PC-9 (cell line): Measurements from ENCODE around the gene DPYD. TPM values are rescaled to one million over a fixed set of nuclear protein-coding genes. Genes with fewer than 3 reads are reported as not detected.

Source experiments
- BruUV-seq: library from RNA; stranded (reverse); fragments of 400-500 nt; replicated peaks from 2 replicates; lab custom pipeline; 2021; lab: Mats Ljungman, UMichigan
- CTCF ChIA-PET: fragments of 300-600 bp; sonication (Branson Sonifier 250); formaldehyde crosslinking; loops from one replicate; lab custom pipeline; 2022; ENCODE audit warnings: antibody characterized with exemption; lab: Charles Lee
- POLR2A ChIA-PET: fragments of 300-600 bp; sonication (Branson Sonifier 250); formaldehyde crosslinking; loops from one replicate; lab custom pipeline; 2022; ENCODE audit warnings: antibody characterized with exemption; ENCODE audit not compliant: unreplicated experiment; lab: Charles Lee
- DNase-seq, 2 experiments: peaks; one replicate each; pipeline versions ENCODE4 v3.0.0 to v3.0.0-alpha.2; 2015 to 2022; ENCODE audit warnings: mixed read lengths in 1 of 2
- H2AFZ ChIP-seq: fragments of 200-600 bp; sonication (generic); 2 replicates; pipeline ENCODE4 v1.8.1; 2017; ENCODE audit warnings: antibody characterized with exemption
- H3F3A ChIP-seq: fragments of 200-600 bp; sonication (generic); 2 replicates; pipeline ENCODE4 v1.8.1; 2017; ENCODE audit warnings: antibody characterized with exemption, mild to moderate bottlenecking, low read depth; ENCODE audit not compliant: insufficient read depth
- H3K27ac ChIP-seq: fragments of 200-600 bp; sonication (generic); 2 replicates; pipeline ENCODE4 v1.6.1; 2016; ENCODE audit warnings: mixed run types
- H3K27me3 ChIP-seq: fragments of 200-600 bp; sonication (generic); 2 replicates; pipeline ENCODE4 v1.6.1; 2016; ENCODE audit warnings: low read depth, mixed run types; ENCODE audit not compliant: insufficient read depth
- H3K36me3 ChIP-seq: fragments of 200-600 bp; sonication (generic); 2 replicates; pipeline ENCODE4 v1.6.1; 2016; ENCODE audit warnings: low read depth, mixed run types
- H3K4me1 ChIP-seq: fragments of 200-600 bp; sonication (generic); replicated peaks from 2 replicates; pipeline ENCODE4 v1.6.1; 2016; ENCODE audit warnings: mixed run types; ENCODE audit not compliant: insufficient read depth
- H3K4me2 ChIP-seq: fragments of 200-600 bp; sonication (generic); 2 replicates; pipeline ENCODE4 v1.6.1; 2017; ENCODE audit warnings: mixed run types
- H3K4me3 ChIP-seq: fragments of 200-600 bp; sonication (generic); 2 replicates; pipeline ENCODE4 v1.6.1; 2016; ENCODE audit warnings: mixed run types
- H3K79me2 ChIP-seq: fragments of 200-600 bp; sonication (generic); 2 replicates; pipeline ENCODE4 v1.6.1; 2017; ENCODE audit warnings: low read depth, mixed run types
- H3K9me2 ChIP-seq: fragments of 200-600 bp; sonication (generic); 2 replicates; pipeline ENCODE4 v1.8.1; 2017; ENCODE audit warnings: mild to moderate bottlenecking; ENCODE audit not compliant: insufficient read depth
- H3K9me3 ChIP-seq: fragments of 200-600 bp; sonication (generic); 2 replicates; pipeline ENCODE4 v1.8.1; 2016; ENCODE audit warnings: low read depth; ENCODE audit not compliant: insufficient read depth
- H4K20me1 ChIP-seq: fragments of 200-600 bp; sonication (generic); 2 replicates; pipeline ENCODE4 v1.8.1; 2017; ENCODE audit not compliant: insufficient read depth
- EZH2 ChIP-seq: fragments of 200-600 bp; sonication (generic); IDR thresholded peaks from 2 replicates; pipeline ENCODE4 v1.8.0; 2017; ENCODE audit warnings: antibody characterized with exemption, low read depth
- intact Hi-C: fragments of 100-400 bp; cut with micrococcal nuclease; formaldehyde crosslinking; loops from one replicate; pipeline ENCODE4 v1.10.0; 2022; ENCODE audit not compliant: unreplicated experiment
- total RNA-seq: library from RNA; stranded (reverse); gene quantifications from 2 replicates; pipeline ENCODE4 v1.2.3, GENCODE V29; 2021
- TF ChIP-seq, protein P1 (sequence below): fragments of 200-600 bp; sonication (generic); conservative IDR thresholded peaks from 2 replicates; pipeline ENCODE4 v1.6.1; 2017; ENCODE audit warnings: mixed run types, antibody characterized with exemption, mild to moderate bottlenecking, moderate library complexity

DPYD gene
- total RNA-seq, 1 experiment from 2014 or later = 24.1 TPM

DNA sequence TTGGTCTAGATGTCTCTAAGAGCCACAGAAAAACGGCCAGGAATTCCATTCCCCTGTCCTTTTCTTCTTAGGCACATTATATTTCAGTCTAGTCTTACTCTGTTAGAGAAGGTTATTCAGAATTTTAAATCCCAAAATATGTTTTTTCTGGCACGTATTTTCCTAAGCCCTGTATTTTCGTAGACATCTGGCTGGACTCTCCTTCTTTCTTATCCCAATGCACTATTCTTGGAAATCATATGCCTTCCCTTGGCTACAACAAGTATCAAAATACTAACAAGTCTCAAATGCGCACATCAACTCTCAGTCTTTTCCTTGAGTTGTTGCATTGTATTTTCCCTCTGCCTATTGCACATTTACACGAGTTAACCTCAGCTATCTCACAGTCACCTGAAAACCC lies 96.2 kb downstream of the DPYD start:
- H3K9me2 ChIP-seq = 0 out of 2 replicates have a peak, but pooled peaks cover 3% of the 10 kb centered on the region

DNA sequence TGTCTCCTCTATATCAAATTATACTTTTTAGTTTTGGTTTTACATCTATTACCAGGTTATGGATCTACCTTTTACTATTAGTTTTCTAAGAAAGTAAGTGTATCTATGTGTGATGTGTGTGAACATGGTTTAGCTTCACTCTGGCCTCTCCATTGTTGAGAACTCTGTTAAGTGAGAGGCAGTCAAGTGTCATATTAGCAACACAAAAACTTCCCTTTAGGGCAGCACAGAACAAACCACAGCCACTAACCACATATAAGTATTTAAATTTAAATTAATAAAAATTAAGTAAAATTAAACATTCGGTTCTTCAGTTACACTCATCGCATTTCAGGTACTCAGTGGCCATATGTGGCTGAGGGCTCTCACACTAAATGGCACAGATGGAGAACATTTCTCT lies 96.6 kb downstream of the DPYD start:
- no peaks in the 10 kb centered on the region for H3K36me3 ChIP-seq
- no peaks in the 10 kb centered on the region for H3F3A ChIP-seq
- 0 out of 2 replicates have a peak, but pooled peaks cover under 1% of the 10 kb centered on the region for H3K9me2 ChIP-seq
- H4K20me1 ChIP-seq = no peaks in the 10 kb centered on the region
- no peak overlapping the region for H3K4me3 ChIP-seq
- no peak overlapping the region for H2AFZ ChIP-seq
- no peak for TF ChIP-seq EZH2
- TF ChIP-seq, protein P1, sequence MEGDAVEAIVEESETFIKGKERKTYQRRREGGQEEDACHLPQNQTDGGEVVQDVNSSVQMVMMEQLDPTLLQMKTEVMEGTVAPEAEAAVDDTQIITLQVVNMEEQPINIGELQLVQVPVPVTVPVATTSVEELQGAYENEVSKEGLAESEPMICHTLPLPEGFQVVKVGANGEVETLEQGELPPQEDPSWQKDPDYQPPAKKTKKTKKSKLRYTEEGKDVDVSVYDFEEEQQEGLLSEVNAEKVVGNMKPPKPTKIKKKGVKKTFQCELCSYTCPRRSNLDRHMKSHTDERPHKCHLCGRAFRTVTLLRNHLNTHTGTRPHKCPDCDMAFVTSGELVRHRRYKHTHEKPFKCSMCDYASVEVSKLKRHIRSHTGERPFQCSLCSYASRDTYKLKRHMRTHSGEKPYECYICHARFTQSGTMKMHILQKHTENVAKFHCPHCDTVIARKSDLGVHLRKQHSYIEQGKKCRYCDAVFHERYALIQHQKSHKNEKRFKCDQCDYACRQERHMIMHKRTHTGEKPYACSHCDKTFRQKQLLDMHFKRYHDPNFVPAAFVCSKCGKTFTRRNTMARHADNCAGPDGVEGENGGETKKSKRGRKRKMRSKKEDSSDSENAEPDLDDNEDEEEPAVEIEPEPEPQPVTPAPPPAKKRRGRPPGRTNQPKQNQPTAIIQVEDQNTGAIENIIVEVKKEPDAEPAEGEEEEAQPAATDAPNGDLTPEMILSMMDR = no peak
- ChIA-PET POLR2A (no interaction called here), CTCF (no interaction called here)
- no peaks in the 10 kb centered on the region for H3K27me3 ChIP-seq
- no peaks in the 10 kb centered on the region for H3K9me3 ChIP-seq
- no peaks in the 10 kb centered on the region for H3K4me1 ChIP-seq
- BruUV-seq = no TSS peak
- peak in 1 of 2 experiments; percentile 31 for DNase-seq
- H3K79me2 ChIP-seq = no peaks in the 10 kb centered on the region
- no peak overlapping the region for H3K4me2 ChIP-seq
- H3K27ac ChIP-seq = no peak overlapping the region
- intact Hi-C loops = loop anchor here (5.0 to 10.0 kb wide), 2 partner anchors 689 to 857 kb away; no protein-coding TSS in a partner anchor

More for the DNA sequence above, 96.2 kb downstream of the DPYD start:
- Histone ChIP-seq H3K36me3 (no peaks in the 10 kb centered on the region), H2AFZ (no peak overlapping the region), H4K20me1 (no peaks in the 10 kb centered on the region), H3K79me2 (no peaks in the 10 kb centered on the region), H3F3A (no peaks in the 10 kb centered on the region), H3K9me3 (no peaks in the 10 kb centered on the region), H3K27ac (no peak overlapping the region), H3K4me2 (no peak overlapping the region), H3K4me1 (no peaks in the 10 kb centered on the region), H3K4me3 (no peak overlapping the region), H3K27me3 (no peaks in the 10 kb centered on the region)
- peak in 1 of 2 experiments; percentile 22 for DNase-seq
- TF ChIP-seq, protein P1 = no peak
- no peak for TF ChIP-seq EZH2
- POLR2A ChIA-PET = no interaction called here
- intact Hi-C loops = loop anchor here (5.0 to 10.0 kb wide), 2 partner anchors 690 to 857 kb away; no protein-coding TSS in a partner anchor
- CTCF ChIA-PET = no interaction called here
- no TSS peak for BruUV-seq

DNA sequence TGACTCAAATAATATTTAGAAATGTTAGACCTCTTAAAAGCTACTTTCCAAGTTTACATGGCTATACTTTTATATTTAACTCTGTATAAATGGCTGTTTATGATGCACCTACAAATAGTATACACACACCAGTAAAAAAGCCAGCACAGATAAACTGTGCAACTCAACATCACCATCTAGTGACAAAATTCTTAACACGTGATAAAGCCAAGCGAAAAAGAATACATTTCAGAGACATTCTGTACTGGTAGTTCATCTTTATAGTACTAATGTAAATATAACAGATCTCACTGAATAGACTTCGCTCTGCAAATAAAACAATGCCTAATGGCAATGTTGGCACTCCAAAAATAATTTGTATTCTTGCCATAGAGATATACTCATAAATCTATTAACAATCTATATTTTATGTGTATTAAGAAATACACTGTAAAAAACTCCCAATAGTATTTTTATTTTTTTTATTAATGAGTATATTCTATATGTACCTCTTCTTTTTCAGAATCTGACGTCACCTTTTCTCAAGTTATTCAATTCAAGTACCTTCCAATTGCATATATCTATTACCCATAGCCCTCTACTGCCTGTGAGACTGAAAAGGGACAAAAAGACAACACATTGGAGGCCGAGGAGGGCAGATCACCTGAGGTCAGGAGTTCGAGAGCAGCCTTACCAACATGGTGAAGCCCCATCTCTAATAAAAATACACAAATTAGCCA lies 100.2 kb downstream of the DPYD start:
- no peaks in the 10 kb centered on the region for H4K20me1 ChIP-seq
- H3F3A ChIP-seq = no peaks in the 10 kb centered on the region
- H3K9me3 ChIP-seq = no peaks in the 10 kb centered on the region
- ChIA-PET POLR2A (no interaction called here), CTCF (no interaction called here)
- H2AFZ ChIP-seq = no peak overlapping the region
- no peak overlapping the region for H3K27ac ChIP-seq
- H3K36me3 ChIP-seq = no peaks in the 10 kb centered on the region
- no peaks in the 10 kb centered on the region for H3K27me3 ChIP-seq
- intact Hi-C loops = loop anchor here (1.0 to 10.0 kb wide), 3 partner anchors 231 to 853 kb away; no protein-coding TSS in a partner anchor
- no peak overlapping the region for H3K4me3 ChIP-seq
- no peak overlapping the region for H3K4me2 ChIP-seq
- no peaks in the 10 kb centered on the region for H3K9me2 ChIP-seq
- no peaks in the 10 kb centered on the region for H3K4me1 ChIP-seq
- DNase-seq = peak in 1 of 2 experiments; percentile 43
- no peaks in the 10 kb centered on the region for H3K79me2 ChIP-seq
- BruUV-seq = no TSS peak
- no peak for TF ChIP-seq EZH2
- TF ChIP-seq, protein P1 = peak; percentile 78
